Measurements from ENCODE around the gene FGFBP3. TPM values are rescaled to one million over a fixed set of nuclear protein-coding genes. Genes with fewer than 3 reads are reported as not detected.
A peak's percentile ranks its signal among the peaks of the same experiment; 100 is the strongest.
"Not testable (repeated sequence)": the region's sequence is repeated elsewhere in the genome, so short reads cannot be mapped to it uniquely, and the experiment has no call there.

The FGFBP3 gene
- total RNA-seq, 1 donor from 2014 or later: 0.19 TPM

DNA sequence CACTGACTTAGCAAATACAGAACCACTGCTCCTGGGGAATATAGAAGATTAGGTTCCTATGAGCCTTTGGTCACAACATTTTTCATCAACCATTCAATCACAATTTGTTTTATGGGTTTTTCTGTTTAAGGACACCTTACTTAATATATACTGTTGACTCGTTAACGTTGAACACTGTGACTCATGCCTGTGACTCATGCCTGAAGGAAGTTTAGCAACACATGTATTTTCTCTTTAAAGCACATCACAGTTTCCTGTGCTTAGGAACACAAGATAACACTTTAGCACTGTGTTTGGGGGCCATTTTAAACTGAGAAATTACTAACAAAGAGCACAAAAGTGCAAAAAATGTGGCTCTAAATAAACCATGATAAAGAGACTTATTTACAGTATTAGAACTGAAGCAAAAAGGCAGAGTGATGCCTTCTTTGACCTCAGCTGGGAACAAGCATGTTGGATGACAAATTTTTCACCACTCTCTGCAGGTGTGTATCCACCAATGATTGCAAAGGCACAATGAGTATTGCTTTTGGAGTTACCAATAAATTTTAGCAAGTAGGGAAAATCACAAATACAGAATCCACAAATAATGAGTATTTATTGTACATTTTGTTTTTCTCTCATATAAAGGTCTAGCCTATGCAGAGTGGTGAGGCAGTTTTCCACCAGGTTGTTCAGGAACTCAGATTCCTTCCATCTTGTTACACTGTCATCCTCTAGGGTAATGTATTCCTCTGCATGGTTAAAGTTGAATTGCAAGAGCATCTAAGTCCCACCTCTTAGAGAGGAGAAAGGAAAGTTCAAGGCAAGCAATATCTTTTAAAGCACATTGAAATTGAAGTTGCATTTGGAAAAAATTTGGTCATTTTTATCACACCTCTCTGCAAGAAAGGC is 7.3 kb downstream of the FGFBP3 start:
- peak; percentile 47 for DNase-seq (ENCODE audit: low read depth)

DNA sequence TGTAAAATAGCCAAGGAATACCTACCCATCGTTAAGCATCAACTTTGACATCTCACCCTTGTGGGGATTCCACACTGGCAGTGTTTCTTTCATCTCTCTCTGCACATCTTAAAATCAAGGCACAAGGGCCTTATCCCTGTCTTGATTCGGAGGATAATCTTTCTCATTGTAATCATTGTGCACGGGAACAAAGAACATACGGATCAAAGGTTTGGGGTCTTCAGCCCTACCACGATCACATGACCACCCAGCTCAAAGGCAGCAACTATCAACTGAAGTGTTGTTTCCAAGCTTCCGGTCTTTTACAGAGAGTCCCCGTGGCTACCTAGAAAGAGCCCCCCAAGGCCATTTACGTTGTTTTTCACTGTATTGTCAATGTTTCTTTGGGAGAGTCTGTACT is 11.9 kb downstream of the FGFBP3 start:
- no peak for DNase-seq (ENCODE audit: low read depth)

GRCh38 chr10:91896212-91896756 is 13.0 kb downstream of the FGFBP3 start:
- DNase-seq (ENCODE audit: low read depth): no peak

DNA sequence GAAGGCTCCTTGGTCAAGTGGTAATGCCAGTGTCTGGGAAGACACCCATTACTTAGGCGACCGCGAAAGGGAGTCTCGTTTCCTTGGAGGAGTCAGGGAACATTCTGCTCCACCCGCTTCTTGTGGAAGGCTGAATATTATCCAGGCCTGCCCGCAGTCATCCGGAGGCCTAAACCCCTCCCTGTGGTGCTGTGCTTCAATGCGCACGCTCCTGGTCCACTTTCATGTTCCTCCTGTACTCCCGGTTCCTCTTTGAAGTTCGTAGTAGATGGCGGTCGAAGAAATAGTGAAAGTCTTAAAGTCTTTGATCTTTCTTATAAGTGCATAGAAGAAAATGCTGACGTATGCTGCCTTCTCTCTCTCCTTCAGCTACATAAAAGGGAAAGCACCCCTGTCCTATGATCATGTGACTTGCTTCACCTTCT is 15.0 kb downstream of the FGFBP3 start:
- not testable (repeated sequence) for DNase-seq (ENCODE audit: low read depth)

- no peak for DNase-seq (ENCODE audit: low read depth)
Measured at GRCh38 chr10:91893051-91893450, 16.2 kb downstream of the FGFBP3 start.

GRCh38 chr10:91891125-91892001 is 17.9 kb downstream of the FGFBP3 start:
- DNase-seq (ENCODE audit: low read depth): no peak

DNA sequence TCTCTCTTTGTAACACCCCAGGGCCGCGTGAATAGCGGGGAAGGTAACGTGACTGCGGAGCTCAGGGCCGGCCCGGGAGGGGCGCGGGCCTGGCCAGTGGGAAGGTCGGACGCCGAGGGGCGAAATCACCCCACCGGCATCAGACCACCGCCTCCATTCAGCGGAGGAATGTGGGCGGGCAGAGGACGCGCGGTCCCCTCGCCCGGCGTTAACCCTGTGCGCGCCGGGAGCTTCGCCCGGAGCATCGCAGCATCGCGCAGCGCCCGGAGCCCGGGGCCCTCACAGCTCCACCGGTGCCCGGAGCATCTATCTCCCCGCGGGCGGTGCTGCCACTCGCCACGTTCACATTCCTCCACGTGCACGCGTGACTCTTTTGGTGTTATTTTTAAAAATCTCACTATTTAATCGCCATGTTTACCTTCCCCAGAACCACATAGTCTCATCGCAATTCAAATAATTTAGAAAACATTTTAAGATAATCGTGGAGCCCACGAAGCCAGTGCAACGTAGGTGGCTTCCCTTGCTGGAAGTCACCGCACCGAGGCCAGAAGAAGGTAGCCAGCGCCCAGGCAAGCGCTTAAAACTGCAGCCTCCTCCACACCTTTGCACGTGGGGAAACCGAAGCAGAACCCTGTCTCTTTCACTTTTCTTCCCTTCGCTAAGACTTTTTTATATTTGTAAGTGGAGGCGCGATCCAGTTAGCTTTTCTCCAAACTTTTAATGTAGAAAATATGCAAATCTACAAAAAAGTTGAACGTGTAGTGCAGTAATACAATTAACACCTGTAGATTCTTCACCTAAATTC is 21.8 kb downstream of the FGFBP3 start:
- peak; percentile 49 for DNase-seq (ENCODE audit: low read depth)

- no peak for DNase-seq (ENCODE audit: low read depth)
Measured at GRCh38 chr10:91886954-91887271, 22.4 kb downstream of the FGFBP3 start.

DNA sequence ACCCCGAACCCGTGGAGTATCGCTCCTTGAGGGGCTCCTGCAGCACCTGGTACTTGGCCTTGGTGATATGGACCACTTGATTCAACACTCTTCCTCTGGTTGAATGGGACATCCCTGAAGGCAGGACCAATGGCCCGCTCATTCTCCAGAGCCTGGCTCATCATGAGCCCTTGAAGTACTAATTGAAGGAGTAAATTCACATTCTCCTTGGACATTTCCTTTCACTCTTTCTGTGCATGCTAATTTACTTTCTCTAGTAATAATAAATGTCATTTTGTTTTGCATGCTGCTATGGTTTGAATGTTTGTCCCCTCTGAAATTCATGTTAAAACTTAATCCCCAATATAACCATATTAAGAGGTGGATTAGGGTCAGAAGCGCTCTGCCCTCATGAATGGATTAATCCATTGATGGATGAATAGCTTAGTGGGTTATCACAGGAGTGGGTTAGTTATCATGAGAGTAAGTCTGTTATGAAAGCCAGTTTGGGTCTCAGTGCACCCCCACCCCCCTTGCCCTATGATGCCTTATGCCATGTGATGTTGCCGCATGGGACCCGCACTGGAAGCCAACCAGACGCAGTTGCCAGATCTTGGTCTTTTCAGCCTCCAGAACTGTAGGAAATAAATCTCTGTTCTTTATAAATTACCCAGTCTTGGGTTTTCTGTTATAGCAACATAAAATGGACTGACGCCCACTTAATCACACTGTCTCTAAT is 23.8 kb downstream of the FGFBP3 start:
- no peak for DNase-seq (ENCODE audit: low read depth)

- no peak for DNase-seq (ENCODE audit: low read depth)
Measured at GRCh38 chr10:91884536-91884935, 24.8 kb downstream of the FGFBP3 start.

DNA sequence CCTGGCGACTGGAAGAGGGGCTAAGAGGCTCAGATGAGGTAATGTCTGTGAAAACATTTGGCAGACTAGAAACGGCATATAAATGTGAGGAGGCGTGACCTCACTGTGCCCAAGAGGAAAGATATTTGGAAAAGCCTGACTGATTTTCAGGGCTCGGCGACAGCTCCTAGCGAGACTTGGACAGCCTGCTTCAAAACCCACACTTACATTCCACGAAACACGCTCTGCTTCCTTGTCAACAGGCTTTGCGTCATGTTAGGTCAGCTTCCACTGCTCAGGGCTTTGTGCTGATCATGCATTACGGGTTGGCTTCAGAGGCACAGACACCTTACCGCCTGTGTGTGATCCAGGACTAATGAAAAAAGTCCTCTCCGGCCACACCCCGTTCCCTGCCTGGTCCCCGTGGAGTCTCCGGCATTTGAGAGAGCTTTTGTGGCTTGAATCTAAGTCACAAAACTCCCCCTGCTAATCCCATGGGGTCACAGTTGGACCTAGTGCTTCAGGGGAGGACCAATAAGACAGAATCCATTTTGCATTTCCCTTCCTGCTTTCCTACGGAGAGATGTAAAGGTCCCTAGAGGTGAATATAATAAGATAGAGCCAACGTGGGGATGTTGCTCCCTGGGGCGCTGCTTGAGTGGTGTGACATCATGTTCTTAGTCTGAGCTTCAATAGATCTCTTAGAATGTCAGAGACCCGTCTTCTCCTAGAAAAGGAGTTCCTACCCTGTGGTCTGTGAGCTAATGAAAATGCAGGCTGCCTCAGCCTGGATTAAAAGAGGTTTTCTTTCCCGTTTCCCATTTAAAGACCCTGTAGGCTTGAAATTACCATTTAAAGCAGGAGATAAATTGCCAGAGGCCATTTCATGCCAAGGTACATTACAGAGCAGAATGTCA is 25.5 kb downstream of the FGFBP3 start:
- peak; percentile 47 for DNase-seq (ENCODE audit: low read depth)

DNA sequence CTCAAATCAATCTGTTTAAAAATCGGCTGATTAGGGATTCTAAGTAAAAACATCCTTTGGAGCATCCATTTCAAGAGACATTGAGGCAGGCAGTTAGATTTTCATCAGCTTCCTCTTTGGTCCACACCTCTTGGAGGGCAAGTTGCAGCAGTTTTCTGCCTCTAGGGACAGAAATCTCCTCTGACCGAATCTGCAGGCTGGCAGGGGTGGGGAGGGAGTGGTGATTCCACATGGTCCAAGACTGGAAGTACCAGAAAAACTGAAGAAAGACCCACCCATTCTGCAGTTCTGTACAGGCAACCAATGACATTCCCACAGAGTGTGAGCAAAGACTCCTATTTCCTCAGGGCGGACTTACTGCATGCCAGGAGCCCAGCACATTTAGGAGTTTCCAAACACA is 29.0 kb downstream of the FGFBP3 start:
- no peak for DNase-seq (ENCODE audit: low read depth)

GRCh38 chr10:91879515-91880170 is 29.6 kb downstream of the FGFBP3 start:
- no peak for DNase-seq (ENCODE audit: low read depth)

DNA sequence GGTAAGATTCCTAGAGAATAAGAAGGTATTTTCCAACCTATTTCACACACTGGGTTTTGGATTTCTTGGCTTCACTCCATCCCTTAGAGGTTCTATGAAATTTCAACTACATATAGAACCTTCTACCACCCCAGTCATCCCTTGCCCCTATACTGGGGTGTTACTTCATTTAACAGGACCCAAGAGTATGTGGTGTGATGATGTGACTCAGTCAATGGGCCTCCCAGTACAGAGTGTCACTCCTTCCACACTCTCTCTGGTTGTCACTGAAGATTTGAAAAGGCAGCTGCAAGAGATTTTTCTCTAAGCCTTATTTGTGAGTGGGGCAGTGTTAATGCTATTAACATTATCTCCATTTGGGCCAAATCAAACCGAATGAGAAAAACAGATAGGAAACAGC is 33.5 kb downstream of the FGFBP3 start:
- peak; percentile 75 for DNase-seq (ENCODE audit: low read depth)

GRCh38 chr10:91875156-91875555 is 34.1 kb downstream of the FGFBP3 start:
- DNase-seq (ENCODE audit: low read depth): no peak

DNA sequence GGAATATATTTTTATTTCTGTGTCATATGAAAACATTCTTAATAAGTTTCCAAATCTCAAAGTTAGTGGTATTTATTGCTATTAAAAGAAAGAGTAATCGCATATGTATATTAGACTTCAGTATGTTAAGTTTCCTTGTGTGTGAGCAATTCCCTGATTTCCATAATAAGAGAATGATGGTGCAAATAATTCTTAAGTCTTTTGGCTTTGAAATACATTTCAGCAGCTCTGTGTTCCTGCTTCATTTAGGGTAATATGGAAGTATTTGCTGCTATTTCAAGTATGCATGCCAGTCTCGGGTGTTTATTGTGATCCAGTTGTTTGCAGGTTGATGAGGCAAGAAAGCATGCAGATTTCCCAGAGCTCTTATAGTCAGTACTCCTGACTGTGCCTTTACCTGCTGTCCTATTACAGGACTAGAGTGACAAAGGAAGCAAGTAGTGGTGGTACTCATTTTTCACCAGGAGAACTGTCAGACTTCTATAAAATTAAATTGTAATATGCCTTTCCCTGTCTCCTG is 43.7 kb downstream of the FGFBP3 start:
- DNase-seq (ENCODE audit: low read depth): no peak

GRCh38 chr10:91864744-91865143 is 44.5 kb downstream of the FGFBP3 start:
- DNase-seq (ENCODE audit: low read depth): no peak

DNA sequence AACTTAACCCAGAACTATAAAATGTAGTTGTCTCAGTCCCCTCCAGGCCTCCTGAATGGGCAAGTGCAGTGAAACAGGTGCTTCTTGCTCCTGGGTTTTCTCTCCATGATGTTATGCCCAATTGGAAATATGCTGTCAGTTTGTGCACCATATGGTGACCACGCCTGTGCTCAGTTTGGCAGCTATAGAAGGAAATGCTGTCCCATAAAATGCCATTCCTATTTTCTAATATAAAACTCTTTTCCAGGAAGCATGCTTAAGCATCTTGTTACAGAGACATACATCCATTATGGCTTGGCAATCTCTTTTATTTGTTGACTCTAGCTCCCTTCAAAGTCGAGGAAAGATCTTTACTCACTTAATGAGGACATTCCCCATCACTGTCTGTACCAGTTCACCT is 45.2 kb downstream of the FGFBP3 start:
- DNase-seq (ENCODE audit: low read depth): no peak

DNA sequence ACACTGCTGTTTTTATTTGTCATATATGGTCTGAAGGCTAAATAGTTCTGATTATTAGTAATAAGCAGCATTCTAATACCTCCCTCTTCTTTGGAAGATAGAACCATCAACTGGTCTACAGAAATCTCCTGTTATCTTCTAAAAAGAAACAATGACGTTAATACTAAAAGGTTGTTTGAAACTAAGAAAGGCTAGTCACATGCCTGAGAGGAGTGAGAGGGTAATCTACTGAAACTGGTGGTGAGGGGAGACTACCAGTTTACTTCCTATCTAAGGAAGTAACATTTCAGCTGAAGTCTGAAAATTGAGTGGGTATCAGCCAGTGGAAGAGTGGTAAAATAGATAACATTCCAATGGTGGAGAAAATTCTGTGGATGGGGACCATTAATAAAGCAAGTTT is 48.4 kb downstream of the FGFBP3 start:
- DNase-seq (ENCODE audit: low read depth): no peak
